HFF-Myc (cell line): ENCODE measurements around the gene SYNPO2.
"Not testable (repeated sequence)": the region's sequence is repeated elsewhere in the genome, so short reads cannot be mapped to it uniquely, and the experiment has no call there.

Experiments
- DNase-seq: peaks from one replicate; pipeline ENCODE4 v3.0.0-alpha.2; 2011; ENCODE audit warnings: low read depth; ENCODE audit errors: extremely low read depth
- H3K4me3 ChIP-seq: replicated peaks from 2 replicates; pipeline ENCODE4 v1.5.1; 2011; ENCODE audit warnings: low read depth, mild to moderate bottlenecking, control low read depth, low read length
- TF ChIP-seq, protein P1 (sequence below): IDR thresholded peaks from 2 replicates; pipeline ENCODE4 v1.5.1; 2012; ENCODE audit warnings: mild to moderate bottlenecking, low read depth, low read length, control low read depth; ENCODE audit errors: missing control alignments

SYNPO2 gene

DNA sequence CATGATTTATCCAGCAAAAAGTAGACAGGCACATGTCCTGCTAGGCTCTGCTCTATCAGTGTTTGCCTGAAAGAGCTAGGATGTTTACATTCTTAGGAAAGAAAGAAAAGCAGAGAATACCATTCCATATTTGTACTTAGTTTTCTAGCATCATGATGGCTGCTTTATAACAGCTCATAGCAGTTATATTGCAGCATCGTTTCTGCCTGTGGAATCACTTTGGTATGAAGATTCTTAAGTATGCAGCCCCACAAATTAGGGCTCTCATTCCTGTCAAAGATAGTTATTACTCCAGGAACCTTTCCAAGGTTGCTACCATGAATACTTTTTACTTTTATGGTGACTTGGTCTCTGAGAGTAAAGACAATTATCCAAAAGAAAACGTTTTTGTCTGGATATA is 128.0 kb downstream of the SYNPO2 start:
- DNase-seq = no peak
- no peak overlapping the region for H3K4me3 ChIP-seq
- TF ChIP-seq, protein P1, sequence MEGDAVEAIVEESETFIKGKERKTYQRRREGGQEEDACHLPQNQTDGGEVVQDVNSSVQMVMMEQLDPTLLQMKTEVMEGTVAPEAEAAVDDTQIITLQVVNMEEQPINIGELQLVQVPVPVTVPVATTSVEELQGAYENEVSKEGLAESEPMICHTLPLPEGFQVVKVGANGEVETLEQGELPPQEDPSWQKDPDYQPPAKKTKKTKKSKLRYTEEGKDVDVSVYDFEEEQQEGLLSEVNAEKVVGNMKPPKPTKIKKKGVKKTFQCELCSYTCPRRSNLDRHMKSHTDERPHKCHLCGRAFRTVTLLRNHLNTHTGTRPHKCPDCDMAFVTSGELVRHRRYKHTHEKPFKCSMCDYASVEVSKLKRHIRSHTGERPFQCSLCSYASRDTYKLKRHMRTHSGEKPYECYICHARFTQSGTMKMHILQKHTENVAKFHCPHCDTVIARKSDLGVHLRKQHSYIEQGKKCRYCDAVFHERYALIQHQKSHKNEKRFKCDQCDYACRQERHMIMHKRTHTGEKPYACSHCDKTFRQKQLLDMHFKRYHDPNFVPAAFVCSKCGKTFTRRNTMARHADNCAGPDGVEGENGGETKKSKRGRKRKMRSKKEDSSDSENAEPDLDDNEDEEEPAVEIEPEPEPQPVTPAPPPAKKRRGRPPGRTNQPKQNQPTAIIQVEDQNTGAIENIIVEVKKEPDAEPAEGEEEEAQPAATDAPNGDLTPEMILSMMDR = no peak

DNA sequence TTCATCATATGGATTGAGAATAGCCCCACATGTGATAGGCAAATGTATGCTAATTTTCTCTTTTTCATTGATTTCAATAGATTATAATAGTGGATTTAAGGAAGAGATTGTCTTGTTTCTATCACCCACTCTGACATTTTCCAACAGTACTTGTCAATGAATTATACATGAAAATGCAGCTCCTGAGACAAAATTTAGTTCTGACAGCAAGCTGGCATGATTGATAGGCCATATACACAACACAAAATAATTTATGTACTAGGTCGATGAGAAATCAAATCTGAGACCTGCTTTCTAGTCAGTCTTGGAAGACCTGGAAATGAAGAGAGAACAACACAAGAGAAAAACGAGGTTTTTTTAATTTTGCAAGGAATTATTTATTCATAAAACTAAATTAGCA is 129.0 kb downstream of the SYNPO2 start:
- no peak for DNase-seq
- H3K4me3 ChIP-seq = no peak overlapping the region
- TF ChIP-seq, protein P1 = no peak

DNA sequence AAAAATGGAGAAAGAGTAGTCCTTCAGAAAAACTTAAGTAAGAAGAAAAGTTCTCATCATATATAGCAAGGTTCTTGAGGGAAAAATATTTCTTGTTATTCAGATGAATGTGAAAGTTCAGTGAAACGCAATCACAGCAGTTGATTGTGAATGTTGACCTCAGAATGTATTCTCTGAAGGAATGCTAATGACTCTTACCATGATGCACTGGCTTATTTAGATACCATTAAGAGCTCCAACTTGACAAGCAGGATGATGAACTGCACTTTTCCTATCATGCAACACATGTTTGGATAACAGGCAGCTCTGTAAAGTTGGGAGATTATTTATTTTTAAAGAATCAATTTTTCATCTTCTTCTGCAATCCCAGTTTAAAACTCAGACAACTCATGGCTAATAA is 131.5 kb downstream of the SYNPO2 start:
- no peak for DNase-seq
- TF ChIP-seq, protein P1 = no peak
- no peak overlapping the region for H3K4me3 ChIP-seq

DNA sequence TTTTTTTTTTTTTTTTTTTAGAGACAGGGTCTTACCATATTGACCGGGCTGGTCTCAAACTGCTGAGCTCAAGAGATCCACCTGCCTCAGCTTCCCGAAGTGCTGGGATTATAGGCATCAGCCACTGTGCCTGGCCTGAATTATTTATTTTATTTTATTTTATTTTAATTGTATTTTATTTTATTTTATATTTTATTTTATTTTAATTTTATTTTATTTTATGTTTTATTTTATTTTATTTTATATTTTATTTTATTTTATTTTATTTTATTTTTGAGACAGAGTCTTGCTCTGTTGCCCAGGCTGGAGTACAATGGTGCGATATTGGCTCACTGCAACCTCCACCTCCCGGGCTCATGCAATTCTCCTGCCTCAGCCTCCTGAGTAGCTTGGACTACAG is 133.9 kb downstream of the SYNPO2 start:
- not testable (repeated sequence) for H3K4me3 ChIP-seq, DNase-seq

DNA sequence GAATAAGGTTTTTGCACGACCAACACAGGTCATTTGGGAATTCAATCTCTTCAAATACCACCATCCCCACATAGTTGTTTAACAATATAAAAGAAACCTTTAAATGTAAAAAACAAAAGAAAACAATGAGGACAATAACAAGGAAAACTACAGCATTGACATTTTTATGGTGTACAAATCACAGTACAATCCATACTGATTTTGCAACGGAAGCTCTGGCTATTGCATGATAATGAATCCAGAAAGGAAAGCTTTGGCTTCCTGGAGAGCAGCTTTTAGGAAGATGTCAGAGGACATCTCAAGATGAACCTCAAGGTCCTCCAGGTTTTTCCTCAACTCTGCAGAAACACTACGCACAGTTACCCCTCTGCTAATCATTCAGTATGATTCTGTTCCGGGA is 135.4 kb downstream of the SYNPO2 start:
- DNase-seq = no peak
- no peak overlapping the region for H3K4me3 ChIP-seq
- TF ChIP-seq, protein P1 = no peak

DNA sequence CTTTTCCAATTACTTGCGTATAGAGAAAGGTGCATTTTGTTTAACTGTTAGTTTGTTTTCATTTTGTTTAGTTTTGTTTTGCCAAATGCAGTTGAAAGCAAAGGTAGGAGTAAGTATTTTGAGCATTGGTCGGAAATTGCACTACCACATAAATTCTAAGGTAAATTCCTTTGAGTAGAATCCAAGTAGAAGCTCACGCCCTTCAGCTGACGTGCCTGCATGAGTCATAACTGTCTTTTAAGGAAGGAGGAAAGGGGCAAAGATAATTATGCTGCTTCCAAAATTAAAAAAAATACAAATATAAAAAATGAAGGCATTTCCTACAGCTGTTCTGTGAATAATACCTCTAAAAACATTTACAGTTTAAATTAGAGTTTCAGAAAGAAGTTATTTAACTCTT is 136.8 kb downstream of the SYNPO2 start:
- TF ChIP-seq, protein P1 = no peak
- DNase-seq = no peak
- no peak overlapping the region for H3K4me3 ChIP-seq

DNA sequence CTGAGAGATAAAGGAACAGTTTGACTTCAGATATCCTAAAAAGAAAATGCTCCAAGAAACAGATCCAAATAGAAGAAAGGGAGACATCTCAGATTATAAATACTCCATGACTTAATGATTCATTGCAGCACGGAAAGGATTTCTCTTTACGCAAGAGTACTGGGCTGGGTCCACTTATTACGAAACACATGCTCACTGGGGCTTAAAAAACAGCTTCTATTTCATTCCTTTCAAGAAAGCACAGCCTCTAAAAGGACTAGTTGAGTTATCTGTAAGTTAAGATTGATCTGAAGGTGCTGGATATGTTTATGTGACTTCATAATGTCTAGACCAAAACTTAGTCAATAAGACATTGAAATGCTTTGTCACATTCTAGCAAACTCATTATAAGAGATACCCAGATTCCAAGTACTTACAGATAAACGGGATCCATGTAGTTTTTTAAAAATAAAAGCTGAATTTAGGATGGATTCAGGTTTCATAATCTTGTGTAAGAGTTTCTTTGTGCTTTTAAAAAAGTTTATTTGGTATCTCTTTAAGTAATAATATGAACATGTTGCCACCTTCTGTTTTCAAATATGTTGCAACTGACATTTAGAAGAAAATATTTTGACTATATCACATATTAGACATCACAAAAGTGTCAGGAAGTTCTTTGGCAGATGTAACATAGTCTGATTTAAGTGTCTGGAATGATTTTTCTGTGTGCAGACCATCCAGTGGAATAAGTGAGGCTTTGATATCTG is 137.4 kb downstream of the SYNPO2 start:
- no peak overlapping the region for H3K4me3 ChIP-seq
- TF ChIP-seq, protein P1 = no peak
- no peak for DNase-seq
